H1 (cell line): ENCODE results near the gene HJURP. TPM values are rescaled to one million over a fixed set of nuclear protein-coding genes. Genes with fewer than 3 reads are reported as not detected.

Experiments used
- CTCF ChIA-PET: fragments of 300-600 bp; sonication (Branson Sonifier 250); formaldehyde crosslinking; loops from one replicate; lab custom pipeline; 2021; ENCODE audit not compliant: partially characterized antibody; lab: Charles Lee
- POLR2A ChIA-PET: fragments of 300-600 bp; sonication (Branson Sonifier 250); formaldehyde crosslinking; loops from one replicate; lab custom pipeline; 2021; ENCODE audit warnings: inconsistent platforms; ENCODE audit not compliant: partially characterized antibody; lab: Charles Lee
- DNase-seq, 2 experiments: peaks; one replicate each; pipeline versions ENCODE4 v3.0.0 to v3.0.0-alpha.2; 2010 to 2022; ENCODE audit warnings: low spot score in 2 of 2, low read depth in 1 of 2, mixed read lengths in 1 of 2
- FAIRE-seq: peaks from 2 replicates; lab custom pipeline; 2011; peaks lifted over from hg19 to GRCh38; lab: Jason Lieb, UNC
- H2AFZ ChIP-seq: 2 replicates; pipeline ENCODE4 v1.8.1; 2012; ENCODE audit warnings: low read length, inconsistent platforms
- H2AK5ac ChIP-seq: 2 replicates; pipeline ENCODE4 v1.6.1; 2013; ENCODE audit warnings: low read depth, low read length
- H2BK120ac ChIP-seq: replicated peaks from 2 replicates; pipeline ENCODE3; 2013; ENCODE audit warnings: low read depth, low read length, inconsistent platforms
- H2BK12ac ChIP-seq: 2 replicates; pipeline ENCODE4 v1.6.1; 2013; ENCODE audit warnings: low read depth, low read length
- H2BK15ac ChIP-seq: 2 replicates; pipeline ENCODE4 v1.6.1; 2013; ENCODE audit warnings: low read length
- H2BK20ac ChIP-seq: 2 replicates; pipeline ENCODE4 v1.6.1; 2013; ENCODE audit warnings: low read length
- H2BK5ac ChIP-seq: 2 replicates; pipeline ENCODE4 v1.6.1; 2013; ENCODE audit warnings: low read depth, low read length
- H3K14ac ChIP-seq: 2 replicates; pipeline ENCODE4 v1.6.1; 2013; ENCODE audit warnings: inconsistent platforms; ENCODE audit not compliant: insufficient read length
- H3K18ac ChIP-seq: 2 replicates; pipeline ENCODE4 v1.6.1; 2013; ENCODE audit warnings: low read length; ENCODE audit errors: extremely low read depth
- H3K23ac ChIP-seq: 2 replicates; pipeline ENCODE4 v1.6.1; 2013; ENCODE audit warnings: inconsistent platforms; ENCODE audit not compliant: insufficient read length
- H3K23me2 ChIP-seq: 2 replicates; pipeline ENCODE4 v1.6.1; 2013; ENCODE audit warnings: low read depth, low read length
- H3K27ac ChIP-seq: 2 replicates; pipeline ENCODE4 v1.6.1; 2011; ENCODE audit warnings: low read depth, low read length, inconsistent platforms
- H3K27me3 ChIP-seq, 4 experiments: replicated peaks in 1 of 4; 1 replicate in 1 of 4; 2 replicates in 3 of 4; pipeline versions ENCODE4 v1.6.1 to v1.8.1; 2011 to 2013; ENCODE audit warnings: low read length in 3 of 4, mild to moderate bottlenecking in 3 of 4, inconsistent platforms in 2 of 4, mixed read lengths in 2 of 4, moderate library complexity in 1 of 4; ENCODE audit not compliant: control insufficient read depth in 3 of 4, insufficient read depth in 3 of 4; ENCODE audit errors: extremely low read depth in 1 of 4
- H3K36me3 ChIP-seq, 4 experiments: 2 replicates each; pipeline versions ENCODE4 v1.6.1 to v1.8.1; 2011 to 2013; ENCODE audit warnings: mild to moderate bottlenecking in 4 of 4, low read length in 3 of 4, moderate library complexity in 2 of 4, control low read depth in 1 of 4, inconsistent platforms in 1 of 4; ENCODE audit not compliant: insufficient read depth in 4 of 4, control insufficient read depth in 2 of 4
- H3K4ac ChIP-seq: replicated peaks from 2 replicates; pipeline ENCODE3; 2013; ENCODE audit warnings: low read length, low read depth, mixed read lengths, inconsistent platforms; ENCODE audit not compliant: insufficient read length
- H3K4me1 ChIP-seq, 4 experiments: replicated peaks in 1 of 4; 1 replicate in 1 of 4; 2 replicates in 3 of 4; pipeline versions ENCODE4 v1.6.1 to v1.8.1; 2011 to 2013; ENCODE audit warnings: low read length in 3 of 4, inconsistent platforms in 2 of 4, mixed read lengths in 1 of 4; ENCODE audit not compliant: insufficient read depth in 4 of 4, control insufficient read depth in 3 of 4
- H3K4me2 ChIP-seq, 2 experiments: 2 replicates each; pipeline versions ENCODE4 v1.6.1 to v1.8.1; 2011 to 2013; ENCODE audit warnings: low read depth in 2 of 2, low read length in 2 of 2, control low read depth in 1 of 2, inconsistent platforms in 1 of 2, mild to moderate bottlenecking in 1 of 2; ENCODE audit not compliant: insufficient read depth in 1 of 2
- H3K4me3 ChIP-seq, 4 experiments: fragments of 200-600, 300-600 bp in 1 of 4; sonication (generic), shearing (Covaris generic), sonication (Bioruptor Twin) in 1 of 4; 2 replicates each; pipeline versions ENCODE4 v1.5.1 to v1.8.1; 2011 to 2016; ENCODE audit warnings: low read length in 4 of 4, low read depth in 3 of 4, control low read depth in 2 of 4, inconsistent platforms in 2 of 4, mild to moderate bottlenecking in 2 of 4, mixed read lengths in 1 of 4, moderate library complexity in 1 of 4; ENCODE audit not compliant: insufficient read depth in 2 of 4; ENCODE audit errors: extremely low read depth in 1 of 4
- H3K56ac ChIP-seq: replicated peaks from 2 replicates; pipeline ENCODE3; 2013; ENCODE audit warnings: low read depth, mild to moderate bottlenecking, mixed read lengths, low read length, inconsistent platforms; ENCODE audit not compliant: insufficient read length
- H3K79me1 ChIP-seq: 2 replicates; pipeline ENCODE4 v1.6.1; 2013; ENCODE audit warnings: low read depth, low read length, control low read depth
- H3K79me2 ChIP-seq, 2 experiments: 2 replicates each; pipeline versions ENCODE4 v1.6.1 to v1.8.1; 2012 to 2013; ENCODE audit warnings: low read length in 2 of 2, mild to moderate bottlenecking in 2 of 2, inconsistent platforms in 1 of 2; ENCODE audit not compliant: insufficient read depth in 2 of 2, control insufficient read depth in 1 of 2
- H3K9ac ChIP-seq, 4 experiments: replicated peaks in 1 of 4; 1 replicate in 1 of 4; 2 replicates in 3 of 4; pipeline versions ENCODE4 v1.6.1 to v1.8.1; 2011 to 2013; ENCODE audit warnings: low read depth in 3 of 4, low read length in 3 of 4, control low read depth in 2 of 4, mild to moderate bottlenecking in 2 of 4, moderate library complexity in 2 of 4, inconsistent platforms in 1 of 4; ENCODE audit errors: extremely low read depth in 1 of 4
- H3K9me3 ChIP-seq, 2 experiments: 2 replicates each; pipeline versions ENCODE4 v1.6.1 to v1.8.1; 2012 to 2013; ENCODE audit warnings: mild to moderate bottlenecking in 2 of 2, moderate library complexity in 2 of 2, control low read depth in 1 of 2, inconsistent platforms in 1 of 2, low read depth in 1 of 2, low read length in 1 of 2, mixed read lengths in 1 of 2; ENCODE audit not compliant: insufficient read depth in 2 of 2
- H4K20me1 ChIP-seq, 2 experiments: replicated peaks in 1 of 2; 2 replicates each; pipeline versions ENCODE3 to v1.8.1; 2011 to 2013; ENCODE audit warnings: inconsistent platforms in 2 of 2, low read length in 2 of 2, mild to moderate bottlenecking in 1 of 2; ENCODE audit not compliant: insufficient read depth in 2 of 2, control insufficient read depth in 1 of 2
- H4K5ac ChIP-seq: 2 replicates; pipeline ENCODE4 v1.6.1; 2013; ENCODE audit warnings: low read length, low read depth, mixed read lengths, inconsistent platforms; ENCODE audit not compliant: insufficient read length
- H4K8ac ChIP-seq: 2 replicates; pipeline ENCODE4 v1.8.0; 2013; ENCODE audit warnings: mild to moderate bottlenecking, moderate library complexity, low read length, inconsistent platforms; ENCODE audit not compliant: insufficient read depth; ENCODE audit errors: extremely low read depth
- H4K91ac ChIP-seq: replicated peaks from 2 replicates; pipeline ENCODE3; 2013; ENCODE audit warnings: low read length, mixed read lengths, inconsistent platforms; ENCODE audit not compliant: insufficient read length
- BACH1 ChIP-seq: IDR thresholded peaks from 2 replicates; pipeline ENCODE4 v1.6.1; 2012; ENCODE audit warnings: low read length, improper control_type of control experiment
- CEBPB ChIP-seq: IDR thresholded peaks from 2 replicates; pipeline ENCODE4 v1.6.1; 2012; ENCODE audit warnings: low read depth, low read length
- CHD2 ChIP-seq: IDR thresholded peaks from 2 replicates; pipeline ENCODE4 v1.6.1; 2012; ENCODE audit warnings: low read length, improper control_type of control experiment
- EP300 ChIP-seq, 2 experiments: IDR thresholded peaks; 1 replicate in 1 of 2; 2 replicates in 1 of 2; pipeline ENCODE4 v1.6.1; 2011 to 2012; ENCODE audit warnings: low read depth in 2 of 2, low read length in 2 of 2, mild to moderate bottlenecking in 2 of 2, borderline replicate concordance in 1 of 2, inconsistent platforms in 1 of 2, moderate library complexity in 1 of 2
- HDAC6 ChIP-seq: IDR thresholded peaks from one replicate; pipeline ENCODE4 v1.7.1; 2012; ENCODE audit warnings: low read depth, mild to moderate bottlenecking, inconsistent platforms, low read length, moderate library complexity
- JUN ChIP-seq: IDR thresholded peaks from 2 replicates; pipeline ENCODE4 v1.6.1; 2011; ENCODE audit warnings: low read depth, mild to moderate bottlenecking, improper control_type of control experiment, low read length
- POLR2A ChIP-seq, 2 experiments: IDR thresholded peaks; 1 replicate in 1 of 2; 2 replicates in 1 of 2; pipeline ENCODE4 v1.6.1; 2011; ENCODE audit warnings: low read depth in 2 of 2, low read length in 2 of 2, mild to moderate bottlenecking in 2 of 2; ENCODE audit errors: control extremely low read depth in 1 of 2
- POU5F1 ChIP-seq: IDR thresholded peaks from 2 replicates; pipeline ENCODE4 v1.6.1; 2011; ENCODE audit warnings: low read depth, mild to moderate bottlenecking, low read length, moderate library complexity
- RNF2 ChIP-seq: fragments of 200-900, 300-1000 bp; sonication (generic); IDR thresholded peaks from 2 replicates; pipeline ENCODE4 v1.7.1; 2016; ENCODE audit warnings: borderline replicate concordance, low read depth, mild to moderate bottlenecking, antibody characterized with exemption, low read length; ENCODE audit not compliant: poor library complexity, severe bottlenecking; ENCODE audit errors: missing control alignments
- SAP30 ChIP-seq: fragments of 300-600 bp; sonication (generic); IDR thresholded peaks from 2 replicates; pipeline ENCODE4 v1.7.1; 2012; ENCODE audit warnings: low read length, moderate library complexity, mild to moderate bottlenecking, inconsistent platforms; ENCODE audit not compliant: insufficient read depth, insufficient replicate concordance
- SP2 ChIP-seq: IDR thresholded peaks from 2 replicates; pipeline ENCODE4 v1.6.1; 2012; ENCODE audit warnings: mild to moderate bottlenecking, low read length, inconsistent platforms
- WGBS, 2 experiments: shearing (Covaris generic) in 1 of 2; methylation state at CpG; one replicate each; pipeline versions ENCODE4 v1.1.6 to v1.1.7; 2013 to 2015; ENCODE audit warnings: low lambda C conversion rate in 2 of 2, mixed read lengths in 2 of 2, inconsistent platforms in 1 of 2, low coverage in 1 of 2, missing lambda C conversion rate in 1 of 2; ENCODE audit not compliant: insufficient replicate concordance in 2 of 2, insufficient coverage in 1 of 2, insufficient read length in 1 of 2; ENCODE audit errors: extremely low coverage in 1 of 2, missing lambda C conversion rate in 1 of 2; 5-methylcytosine and 5-hydroxymethylcytosine counted together
- polyA plus RNA-seq, 7 experiments: library from polyadenylated mRNA; depleted of rRNA in 3 of 7; stranded (reverse) in 5 of 7; unstranded in 2 of 7; fragments of >200 nt in 5 of 7; fragments of 200-250 nt in 2 of 7; gene quantifications; 1 replicate in 5 of 7; 2 replicates in 1 of 7; 4 replicates in 1 of 7; pipeline versions ENCODE4 v1.2.1 to v1.2.3, GENCODE V29; 2011 to 2013; ENCODE audit warnings: missing spikeins in 2 of 7, mixed read lengths in 2 of 7
- total RNA-seq: library from RNA; stranded (reverse); fragmentation: NEBNext Ultra II Directional; extraction: Animal tissue kit (Norgen Biotek cat#: 25700); gene quantifications from 2 replicates; pipeline ENCODE4 v1.2.1, GENCODE V29; 2021
- TF ChIP-seq, protein P1 (sequence below): IDR thresholded peaks from 2 replicates; pipeline ENCODE4 v1.6.1; 2012; ENCODE audit warnings: low read length, inconsistent platforms

HJURP gene
- total and polyA plus RNA-seq, 2 of the 8 experiments (the other 6 are each of a cell fraction or from before 2014, with no cell fraction given): 49.3 to 60.5 TPM

DNA sequence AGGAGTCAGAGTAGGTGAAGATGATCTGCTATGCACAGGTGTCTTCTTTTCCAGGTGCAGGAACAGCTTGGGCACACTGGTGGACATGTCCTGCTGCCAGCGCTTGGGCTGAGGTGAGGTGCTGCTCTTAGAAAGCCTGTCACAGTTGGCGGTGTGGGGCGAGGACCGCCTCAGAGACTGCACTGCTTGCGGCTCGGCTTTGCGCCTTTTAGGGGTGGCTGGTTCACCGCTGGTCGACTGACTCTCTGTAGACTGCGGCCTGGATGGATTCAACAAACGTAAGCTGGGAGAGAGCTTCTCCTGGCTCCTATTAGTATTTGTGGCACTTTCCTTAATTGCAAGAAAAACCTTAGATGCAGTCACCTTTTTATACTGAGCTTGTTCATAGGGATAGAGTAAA, 12.1 kb upstream of the HJURP start:
- no peak for FAIRE-seq
- POLR2A ChIA-PET: interaction anchor here (1.0 kb wide), 2 partner anchors 11 to 12 kb away, joined by 3 to 4 read pairs; partner anchors contain the start of gene HJURP
- WGBS, 2 experiments: 96% methylated on average over 11 of the region's 11 CpGs; no CpG with 5 or more reads in 1 of the 2 experiments
- H3K23me2 ChIP-seq: peaks cover 3% of the 10 kb centered on the region
- H3K4me2 ChIP-seq: no peak overlapping the region; a peak in 1 of 4 replicates
- H3K18ac ChIP-seq: no peak overlapping the region
- H2BK120ac ChIP-seq: no peak overlapping the region
- H3K4ac ChIP-seq: no peak overlapping the region
- peaks cover 0 to 15% (median 3%) of the 10 kb centered on the region in 4 experiments; a peak in 3 of 8 replicates for H3K36me3 ChIP-seq
- H4K20me1 ChIP-seq: no peaks in the 10 kb centered on the region
- H3K79me1 ChIP-seq: no peaks in the 10 kb centered on the region
- H4K5ac ChIP-seq: no peak overlapping the region
- no peak overlapping the region for H2BK5ac ChIP-seq
- H3K4me1 ChIP-seq: peaks cover 0 to 5% (median 0%) of the 10 kb centered on the region in 4 experiments; a peak in 1 of 7 replicates
- H3K79me2 ChIP-seq: no peaks in the 10 kb centered on the region
- no peak overlapping the region for H4K91ac ChIP-seq
- H2AFZ ChIP-seq: no peak overlapping the region
- no peaks in the 10 kb centered on the region for H3K27me3 ChIP-seq
- H3K56ac ChIP-seq: no peak overlapping the region
- H4K8ac ChIP-seq: no peak overlapping the region
- no peak overlapping the region for H3K4me3 ChIP-seq
- H3K9ac ChIP-seq: no peak overlapping the region
- H3K14ac ChIP-seq: no peak overlapping the region
- no peak overlapping the region for H2BK20ac ChIP-seq
- no peak overlapping the region for H2AK5ac ChIP-seq
- no peak overlapping the region for H3K27ac ChIP-seq
- no peak overlapping the region for H2BK12ac ChIP-seq
- DNase-seq: no peak
- H2BK15ac ChIP-seq: no peak overlapping the region
- H3K23ac ChIP-seq: no peak overlapping the region
- no peaks in the 10 kb centered on the region; a peak in 1 of 4 replicates for H3K9me3 ChIP-seq
- CTCF ChIA-PET: interaction anchor here (0.7 to 3.2 kb wide), 4 partner anchors 10 to 62 kb away, joined by 3 to 24 read pairs (median 4); no protein-coding TSS in a partner anchor
- TF ChIP-seq SP2 (no peak), RNF2 (no peak), SAP30 (no peak), BACH1 (no peak), POLR2A (IDR thresholded peaks at IDR 0.05; ENCODE audit: control extremely low read depth in 1 of 2, low read depth in 2 of 2, low read length in 2 of 2) (no peak), JUN (no peak), EP300 (IDR thresholded peaks at IDR 0.05; ENCODE audit: borderline replicate concordance in 1 of 2, low read depth in 2 of 2, low read length in 2 of 2) (no peak), HDAC6 (no peak), CHD2 (no peak), POU5F1 (no peak), CEBPB (no peak)
- TF ChIP-seq, protein P1, sequence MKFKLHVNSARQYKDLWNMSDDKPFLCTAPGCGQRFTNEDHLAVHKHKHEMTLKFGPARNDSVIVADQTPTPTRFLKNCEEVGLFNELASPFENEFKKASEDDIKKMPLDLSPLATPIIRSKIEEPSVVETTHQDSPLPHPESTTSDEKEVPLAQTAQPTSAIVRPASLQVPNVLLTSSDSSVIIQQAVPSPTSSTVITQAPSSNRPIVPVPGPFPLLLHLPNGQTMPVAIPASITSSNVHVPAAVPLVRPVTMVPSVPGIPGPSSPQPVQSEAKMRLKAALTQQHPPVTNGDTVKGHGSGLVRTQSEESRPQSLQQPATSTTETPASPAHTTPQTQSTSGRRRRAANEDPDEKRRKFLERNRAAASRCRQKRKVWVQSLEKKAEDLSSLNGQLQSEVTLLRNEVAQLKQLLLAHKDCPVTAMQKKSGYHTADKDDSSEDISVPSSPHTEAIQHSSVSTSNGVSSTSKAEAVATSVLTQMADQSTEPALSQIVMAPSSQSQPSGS: no peak
